Measurements from ENCODE around the gene MTAP.

The MTAP gene

DNA sequence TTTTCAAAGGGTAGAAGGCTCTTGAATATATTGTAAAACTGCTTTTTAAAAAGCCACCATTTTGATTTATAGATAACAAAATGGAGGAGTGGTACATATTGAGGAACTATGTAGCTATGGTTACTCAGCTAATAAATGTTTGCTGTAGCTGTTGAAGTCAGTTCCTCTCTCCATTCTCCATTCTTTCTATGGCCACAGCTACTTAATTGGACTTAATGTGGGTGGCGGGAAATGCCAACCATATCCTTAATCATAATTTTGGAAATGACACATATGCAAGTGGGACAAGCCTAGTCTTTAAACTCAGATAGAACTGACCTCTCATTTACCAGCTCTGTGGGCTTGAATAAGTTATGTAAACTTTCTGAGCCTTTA is 181.1 kb downstream of the MTAP start:
- no peak overlapping the region for H3K4me3 ChIP-seq (ENCODE audit: low read length)
- DNase-seq (ENCODE audit: low read depth, low spot score) = no peak

DNA sequence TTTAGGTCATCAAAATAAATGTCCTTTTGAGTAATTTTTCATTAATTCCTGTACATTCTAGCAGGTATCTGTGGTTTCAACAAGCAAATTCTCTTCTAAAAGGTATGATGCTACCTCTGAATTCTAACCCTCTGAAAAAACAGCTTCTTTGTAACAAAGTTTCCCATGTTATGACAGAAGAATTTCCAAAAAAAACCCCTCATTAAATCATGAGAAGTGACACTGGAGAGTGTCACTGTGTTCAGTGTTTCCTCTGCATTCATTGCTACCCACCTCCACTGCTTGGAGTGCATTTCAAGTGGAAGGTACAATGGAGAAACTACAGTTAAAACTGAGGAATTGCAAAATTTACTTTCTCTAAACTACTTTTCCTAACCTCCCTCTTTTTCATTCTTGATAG is 181.7 kb downstream of the MTAP start:
- DNase-seq (ENCODE audit: low read depth, low spot score) = no peak
- no peak overlapping the region for H3K4me3 ChIP-seq (ENCODE audit: low read length)

DNA sequence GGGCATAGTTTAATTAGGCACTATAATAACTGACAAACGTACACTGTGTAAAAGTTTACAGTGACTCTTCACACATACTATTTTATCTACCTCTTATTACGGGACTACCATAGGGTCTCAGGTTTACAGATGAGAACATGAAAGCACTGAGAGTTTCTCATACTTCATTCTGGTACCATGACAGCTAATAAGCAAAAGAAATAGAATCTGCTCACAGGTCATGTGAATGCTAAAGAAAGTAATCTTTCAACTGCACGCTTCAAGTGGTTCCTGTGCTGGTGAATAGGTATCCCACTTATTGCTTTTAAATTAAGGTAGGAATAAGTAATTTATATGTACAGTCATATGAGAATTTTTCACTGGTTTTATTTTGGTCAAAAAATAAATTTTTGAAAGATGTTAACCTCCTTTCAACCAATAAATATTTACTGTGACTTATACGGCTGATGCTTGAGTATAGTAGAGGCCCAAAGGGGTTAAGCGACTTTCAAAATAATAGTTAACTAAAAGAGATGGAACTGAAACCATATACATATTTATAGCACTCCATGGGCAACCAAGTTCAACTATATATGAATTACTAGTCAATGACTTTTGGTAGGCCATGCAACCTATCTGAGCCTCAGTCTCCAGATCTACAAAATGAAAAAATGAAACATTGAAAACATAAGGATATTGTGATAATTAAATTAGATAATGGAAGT is 183.7 kb downstream of the MTAP start:
- H3K4me3 ChIP-seq (ENCODE audit: low read length) = no peak overlapping the region
- no peak for DNase-seq (ENCODE audit: low read depth, low spot score)
